Activated naive CD4-positive, alpha-beta T cell treated with Interleukin-2 at 50 U/mL for 16 hours (primary cell): ENCODE results near the gene RGL1.

Experiments used
- DNase-seq: peaks from one replicate; pipeline ENCODE4 v3.0.0-alpha.2; 2020

Gene RGL1

GRCh38 chr1:183967914-183968313 is 163.0 kb downstream of the RGL1 start:
- DNase-seq = no peak

GRCh38 chr1:183968386-183968785 is 163.5 kb downstream of the RGL1 start:
- DNase-seq = no peak

DNA sequence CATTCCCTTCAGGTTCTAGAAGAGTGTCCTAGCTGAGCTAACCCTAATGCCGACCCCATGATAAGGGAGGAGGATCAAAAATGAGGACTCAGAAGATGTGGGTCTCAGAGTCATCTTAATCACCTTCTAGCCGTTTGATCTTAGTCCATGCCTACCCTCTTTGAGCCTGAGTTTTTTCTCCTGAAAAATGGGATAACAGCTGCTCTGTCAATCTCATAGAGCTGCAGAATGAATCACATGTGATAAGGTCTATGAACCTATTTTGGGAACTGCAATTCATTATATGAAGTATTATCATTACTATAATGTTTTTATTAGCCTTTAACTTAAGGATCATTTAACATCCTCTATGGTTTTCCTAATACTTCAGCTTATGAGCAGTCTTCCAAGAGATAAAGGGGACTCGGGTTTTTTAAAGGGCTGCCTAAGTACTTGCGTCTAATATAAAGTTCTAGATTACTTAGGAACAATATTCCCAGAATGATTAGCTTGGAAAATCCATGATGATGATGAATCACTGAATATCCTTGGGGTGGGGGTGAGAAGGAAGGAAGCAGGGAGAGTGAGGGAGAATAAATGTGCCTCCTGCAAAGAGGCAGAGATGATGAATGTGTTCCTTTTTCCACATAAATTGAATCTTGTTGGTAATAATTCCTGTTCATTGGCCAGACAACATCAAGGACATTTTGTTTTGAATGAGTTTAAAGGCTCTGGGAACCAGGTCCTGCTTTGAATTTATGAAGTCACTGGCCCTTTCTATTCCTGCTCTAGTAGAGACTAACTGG is 165.8 kb downstream of the RGL1 start:
- no peak for DNase-seq

GRCh38 chr1:183975651-183976050 is 170.7 kb downstream of the RGL1 start:
- DNase-seq = no peak

GRCh38 chr1:183977717-183978116 is 172.8 kb downstream of the RGL1 start:
- no peak for DNase-seq
